ENCODE measurements around the gene VPREB3. TPM values are rescaled to one million over a fixed set of nuclear protein-coding genes. Genes with fewer than 3 reads are reported as not detected.

Gene VPREB3
- total RNA-seq, 3 donors from 2014 or later (not counting 1 experiment from before 2014, with no cell fraction given), result not detected

GRCh38 chr22:23713696-23714595, 40.3 kb downstream of the VPREB3 start:
- intact Hi-C loops (cut with micrococcal nuclease), result no loop called here
- no peak overlapping the region for H3K4me3 ChIP-seq (ENCODE audit: low read length)
- peaks cover 43% of the 10 kb centered on the region for H3K36me3 ChIP-seq (ENCODE audit: control insufficient read depth, insufficient read depth, low read length)
- WGBS (ENCODE audit: insufficient coverage), result 90% methylated on average over 28 of the region's 28 CpGs
- TF ChIP-seq CTCF (IDR thresholded peaks at IDR 0.05), result no peak
- ATAC-seq, result no peak
- Mint-ChIP-seq H3K4me1 (peaks cover 32 to 44% of the 10 kb centered on the region in 2 donors), H3K9me3 (no peaks in the 10 kb centered on the region), H3K36me3 (peaks cover 27% of the 10 kb centered on the region), H3K4me3 (peak overlapping the region; percentile 49), H3K27ac (peak overlapping the region; percentile 45 to 63), H3K27me3 (ENCODE audit: low read depth in 2 of 2) (no peaks in the 10 kb centered on the region)
- H3K4me1 ChIP-seq (ENCODE audit: control insufficient read depth, insufficient read depth, low read length), result peaks cover 25% of the 10 kb centered on the region
- DNase-seq, result no peak
- no peak overlapping the region for H3K27ac ChIP-seq (ENCODE audit: low read length)
- no peaks in the 10 kb centered on the region for H3K9me3 ChIP-seq (ENCODE audit: control insufficient read depth, insufficient read depth, low read length)
- H3K27me3 ChIP-seq (ENCODE audit: control insufficient read depth, insufficient read depth, low read length), result no peaks in the 10 kb centered on the region

- Mint-ChIP-seq H3K27ac (no peak overlapping the region), H3K9me3 (no peaks in the 10 kb centered on the region), H3K36me3 (peaks cover 43% of the 10 kb centered on the region), H3K4me1 (peaks cover 32 to 41% of the 10 kb centered on the region in 2 donors), H3K4me3 (no peak overlapping the region), H3K27me3 (ENCODE audit: low read depth in 2 of 2) (no peaks in the 10 kb centered on the region)
- no peak for DNase-seq
- intact Hi-C loops (cut with micrococcal nuclease), result no loop called here
- peaks cover 21% of the 10 kb centered on the region for H3K4me1 ChIP-seq (ENCODE audit: control insufficient read depth, insufficient read depth, low read length)
- no peaks in the 10 kb centered on the region for H3K27me3 ChIP-seq (ENCODE audit: control insufficient read depth, insufficient read depth, low read length)
- H3K4me3 ChIP-seq (ENCODE audit: low read length), result no peak overlapping the region
- H3K9me3 ChIP-seq (ENCODE audit: control insufficient read depth, insufficient read depth, low read length), result no peaks in the 10 kb centered on the region
- TF ChIP-seq CTCF (IDR thresholded peaks at IDR 0.05), result no peak
- H3K36me3 ChIP-seq (ENCODE audit: control insufficient read depth, insufficient read depth, low read length), result peaks cover 56% of the 10 kb centered on the region
- no peak for ATAC-seq
- H3K27ac ChIP-seq (ENCODE audit: low read length), result no peak overlapping the region
- 82% methylated on average over 12 of the region's 12 CpGs for WGBS (ENCODE audit: insufficient coverage)
Measured at GRCh38 chr22:23712256-23712655, 42.0 kb downstream of the VPREB3 start.

GRCh38 chr22:23709107-23709506, 45.1 kb downstream of the VPREB3 start:
- Mint-ChIP-seq H3K36me3 (peaks cover 69% of the 10 kb centered on the region), H3K27me3 (ENCODE audit: low read depth in 2 of 2) (no peaks in the 10 kb centered on the region), H3K4me1 (peaks cover 45 to 48% of the 10 kb centered on the region in 2 donors), H3K9me3 (no peaks in the 10 kb centered on the region), H3K27ac (peak overlapping the region in 1 of 2 donors; percentile 25), H3K4me3 (no peak overlapping the region)
- H3K4me1 ChIP-seq (ENCODE audit: control insufficient read depth, insufficient read depth, low read length), result no peaks in the 10 kb centered on the region
- ATAC-seq (no peak), DNase-seq (no peak)
- no peaks in the 10 kb centered on the region for H3K9me3 ChIP-seq (ENCODE audit: control insufficient read depth, insufficient read depth, low read length)
- H3K27ac ChIP-seq (ENCODE audit: low read length), result no peak overlapping the region
- intact Hi-C loops (cut with micrococcal nuclease), result no loop called here
- H3K4me3 ChIP-seq (ENCODE audit: low read length), result no peak overlapping the region
- no peaks in the 10 kb centered on the region for H3K27me3 ChIP-seq (ENCODE audit: control insufficient read depth, insufficient read depth, low read length)
- TF ChIP-seq CTCF (IDR thresholded peaks at IDR 0.05), result no peak
- peaks cover 83% of the 10 kb centered on the region for H3K36me3 ChIP-seq (ENCODE audit: control insufficient read depth, insufficient read depth, low read length)
- WGBS (ENCODE audit: insufficient coverage), result 98% methylated on average over 2 of the region's 2 CpGs
